IMR-90 (cell line): ENCODE data around the gene APMAP. TPM values are rescaled to one million over a fixed set of nuclear protein-coding genes. Genes with fewer than 3 reads are reported as not detected.

Source experiments
- ATAC-seq: fragments of 200-7000 bp; cut with Tn5 transposase; 2 replicates; pipeline ENCODE4 v1.9.1; 2020; ENCODE audit warnings: low read depth, mild to moderate bottlenecking, moderate library complexity
- BruUV-seq: library from RNA; stranded (reverse); fragments of 400-500 nt; replicated peaks from 2 replicates; lab custom pipeline; 2021; lab: Mats Ljungman, UMichigan
- CTCF ChIA-PET: fragments of 300-600 bp; formaldehyde crosslinking; extraction: SDS; loops from one replicate; lab custom pipeline; 2021; ENCODE audit warnings: antibody characterized with exemption; lab: Yijun Ruan, JAX
- POLR2A ChIA-PET: fragments of 300-600 bp; sonication (Branson Sonifier 250); formaldehyde crosslinking; loops from one replicate; lab custom pipeline; 2022; ENCODE audit warnings: antibody characterized with exemption; ENCODE audit not compliant: unreplicated experiment; lab: Charles Lee
- DNase-seq: peaks from one replicate; pipeline ENCODE4 v3.0.0; 2013
- H2AFZ ChIP-seq: replicated peaks from 2 replicates; pipeline ENCODE3; 2013; ENCODE audit warnings: low read length, mild to moderate bottlenecking; ENCODE audit not compliant: poor library complexity
- H2AK5ac ChIP-seq: 2 replicates; pipeline ENCODE4 v1.6.1; 2013; ENCODE audit warnings: low read depth, low read length, inconsistent platforms
- H2AK9ac ChIP-seq: replicated peaks from 2 replicates; pipeline ENCODE3; 2013; ENCODE audit warnings: mild to moderate bottlenecking, low read depth, low read length, moderate library complexity; ENCODE audit not compliant: poor library complexity
- H2BK120ac ChIP-seq: 2 replicates; pipeline ENCODE4 v1.6.1; 2013; ENCODE audit warnings: low read depth, low read length, inconsistent platforms
- H2BK15ac ChIP-seq: 3 replicates; pipeline ENCODE4 v1.6.1; 2013; ENCODE audit warnings: low read depth, low read length, inconsistent platforms
- H2BK20ac ChIP-seq: 2 replicates; pipeline ENCODE4 v1.6.1; 2013; ENCODE audit warnings: low read depth, mild to moderate bottlenecking, inconsistent platforms, low read length, moderate library complexity
- H2BK5ac ChIP-seq: 2 replicates; pipeline ENCODE4 v1.6.1; 2013; ENCODE audit warnings: mild to moderate bottlenecking, low read depth, low read length, inconsistent platforms; ENCODE audit not compliant: poor library complexity, severe bottlenecking
- H3K14ac ChIP-seq: replicated peaks from 2 replicates; pipeline ENCODE4 v1.6.1; 2013; ENCODE audit warnings: low read depth, low read length, inconsistent platforms
- H3K18ac ChIP-seq: 2 replicates; pipeline ENCODE4 v1.6.1; 2013; ENCODE audit warnings: low read depth, low read length, control low read depth
- H3K23ac ChIP-seq: 2 replicates; pipeline ENCODE4 v1.6.1; 2013; ENCODE audit warnings: low read depth, low read length, inconsistent platforms
- H3K27ac ChIP-seq: 2 replicates; pipeline ENCODE4 v1.5.1; 2013; ENCODE audit warnings: mild to moderate bottlenecking, control low read depth, low read length; ENCODE audit not compliant: insufficient read depth
- H3K27me3 ChIP-seq: 2 replicates; pipeline ENCODE4 v1.6.1; 2013; ENCODE audit warnings: low read length; ENCODE audit not compliant: control insufficient read depth, insufficient read depth
- H3K36me3 ChIP-seq: 2 replicates; pipeline ENCODE4 v1.6.1; 2013; ENCODE audit warnings: low read length, mixed read lengths; ENCODE audit not compliant: control insufficient read depth, insufficient read depth
- H3K4ac ChIP-seq: 2 replicates; pipeline ENCODE4 v1.6.1; 2013; ENCODE audit warnings: low read depth, low read length, inconsistent platforms
- H3K4me1 ChIP-seq: 2 replicates; pipeline ENCODE4 v1.6.1; 2013; ENCODE audit warnings: low read length, mixed read lengths; ENCODE audit not compliant: control insufficient read depth, insufficient read depth
- H3K4me2 ChIP-seq: 2 replicates; pipeline ENCODE4 v1.6.1; 2013; ENCODE audit warnings: low read depth, mild to moderate bottlenecking, control low read depth, low read length, moderate library complexity
- H3K4me3 ChIP-seq: 2 replicates; pipeline ENCODE4 v1.5.1; 2013; ENCODE audit warnings: low read depth, mild to moderate bottlenecking, control low read depth, low read length, moderate library complexity; ENCODE audit not compliant: insufficient read depth
- H3K56ac ChIP-seq: 2 replicates; pipeline ENCODE4 v1.6.1; 2013; ENCODE audit warnings: low read length, inconsistent platforms; ENCODE audit not compliant: insufficient read depth; ENCODE audit errors: extremely low read depth
- H3K79me1 ChIP-seq, 2 experiments: 2 replicates each; pipeline ENCODE4 v1.6.1; 2013; ENCODE audit warnings: low read length in 2 of 2, inconsistent platforms in 1 of 2, low read depth in 1 of 2
- H3K9ac ChIP-seq: 2 replicates; pipeline ENCODE4 v1.6.1; 2013; ENCODE audit warnings: low read depth, low read length, control low read depth
- H3K9me1 ChIP-seq: 2 replicates; pipeline ENCODE4 v1.6.1; 2013; ENCODE audit warnings: low read length, inconsistent platforms; ENCODE audit not compliant: insufficient read depth
- H3K9me3 ChIP-seq: 2 replicates; pipeline ENCODE4 v1.6.1; 2013; ENCODE audit warnings: low read length; ENCODE audit not compliant: control insufficient read depth, insufficient read depth
- H4K20me1 ChIP-seq: 2 replicates; pipeline ENCODE4 v1.6.1; 2013; ENCODE audit warnings: low read length, inconsistent platforms; ENCODE audit not compliant: insufficient read depth
- H4K5ac ChIP-seq: 2 replicates; pipeline ENCODE4 v1.6.1; 2013; ENCODE audit warnings: mild to moderate bottlenecking, low read depth, low read length, control low read depth
- H4K8ac ChIP-seq, 2 experiments: 2 replicates each; pipeline ENCODE4 v1.6.1; 2013; ENCODE audit warnings: low read depth in 2 of 2, low read length in 2 of 2, control low read depth in 1 of 2, inconsistent platforms in 1 of 2
- H4K91ac ChIP-seq: 2 replicates; pipeline ENCODE4 v1.6.1; 2013; ENCODE audit warnings: low read depth, low read length, inconsistent platforms; ENCODE audit not compliant: insufficient read depth
- BHLHE40 ChIP-seq: fragments of 150-350 bp; IDR thresholded peaks from 2 replicates; pipeline ENCODE4 v1.6.1; 2016; ENCODE audit warnings: mild to moderate bottlenecking, low read depth, low read length
- CEBPB ChIP-seq: IDR thresholded peaks from 2 replicates; pipeline ENCODE4 v1.6.1; 2012; ENCODE audit warnings: low read depth, low read length, improper control_type of control experiment
- CHD1 ChIP-seq: IDR thresholded peaks from 2 replicates; pipeline ENCODE4 v1.6.1; 2012; ENCODE audit warnings: low read depth, low read length, improper control_type of control experiment
- FOS ChIP-seq: fragments of 150-350 bp; IDR thresholded peaks from 2 replicates; pipeline ENCODE4 v1.6.1; 2016; ENCODE audit warnings: low read depth, low read length
- MAFK ChIP-seq: IDR thresholded peaks from 2 replicates; pipeline ENCODE4 v1.6.1; 2012; ENCODE audit warnings: low read depth, low read length, improper control_type of control experiment
- MAZ ChIP-seq: IDR thresholded peaks from 2 replicates; pipeline ENCODE4 v1.6.1; 2012; ENCODE audit warnings: low read depth, mild to moderate bottlenecking, low read length, improper control_type of control experiment, moderate library complexity, borderline replicate concordance
- MXI1 ChIP-seq: IDR thresholded peaks from 2 replicates; pipeline ENCODE4 v1.6.1; 2012; ENCODE audit warnings: low read depth, mild to moderate bottlenecking, low read length, moderate library complexity, borderline replicate concordance
- NFE2L2 ChIP-seq: fragments of 150-350 bp; IDR thresholded peaks from 2 replicates; pipeline ENCODE4 v1.6.1; 2016; ENCODE audit warnings: low read depth, mild to moderate bottlenecking, low read length
- POLR2A ChIP-seq: IDR thresholded peaks from 2 replicates; pipeline ENCODE4 v1.6.1; 2012; ENCODE audit warnings: mild to moderate bottlenecking, low read depth, low read length
- RAD21 ChIP-seq: IDR thresholded peaks from 2 replicates; pipeline ENCODE4 v1.6.1; 2012; ENCODE audit warnings: low read length, improper control_type of control experiment
- RCOR1 ChIP-seq: IDR thresholded peaks from 2 replicates; pipeline ENCODE4 v1.6.1; 2012; ENCODE audit warnings: mild to moderate bottlenecking, low read length, improper control_type of control experiment; ENCODE audit not compliant: insufficient replicate concordance
- RFX5 ChIP-seq: IDR thresholded peaks from 2 replicates; pipeline ENCODE4 v1.8.0; 2012; ENCODE audit warnings: low read depth, mild to moderate bottlenecking, low read length, moderate library complexity
- SMC3 ChIP-seq: fragments of 150-350 bp; IDR thresholded peaks from 2 replicates; pipeline ENCODE4 v1.6.1; 2016; ENCODE audit warnings: low read depth, mild to moderate bottlenecking, antibody characterized with exemption, low read length, moderate library complexity
- WGBS, 2 experiments: methylation state at CpG; one replicate each; pipeline versions ENCODE4 v1.1.5 to v1.1.7; 2013; ENCODE audit warnings: missing lambda C conversion rate in 2 of 2; ENCODE audit not compliant: insufficient read length in 1 of 2; ENCODE audit errors: extremely low coverage in 2 of 2; 5-methylcytosine and 5-hydroxymethylcytosine counted together
- dilution Hi-C: fragments of 300-500 bp; cut with HindIII; formaldehyde crosslinking; loops from one replicate; pipeline ENCODE4 v1.14.3; 2018; ENCODE audit warnings: low sequenced_read_pairs; ENCODE audit not compliant: unreplicated experiment
- in situ Hi-C: fragments of 300-500 bp; cut with MboI; formaldehyde crosslinking; loops from 3 replicates; pipeline ENCODE4 v1.14.3; 2019; ENCODE audit warnings: low sequenced_read_pairs, inconsistent platforms, mixed read lengths
- intact Hi-C: fragments of 100-400 bp; cut with micrococcal nuclease; formaldehyde crosslinking; loops from 2 replicates; pipeline ENCODE4 v1.10.0; 2022
- polyA plus RNA-seq, 3 experiments: library from polyadenylated mRNA; depleted of rRNA; stranded (reverse); fragments of >200 nt; gene quantifications; 2 replicates each; pipeline ENCODE4 v1.2.3, GENCODE V29; 2012; ENCODE audit warnings: low replicate concordance in 1 of 3
- total RNA-seq: library from RNA; depleted of rRNA; stranded (reverse); fragments of >200 nt; gene quantifications from 2 replicates; pipeline ENCODE4 v1.2.3, GENCODE V29; 2012
- TF ChIP-seq, protein P1 (sequence below): conservative IDR thresholded peaks from 2 replicates; pipeline ENCODE4 v1.5.1; 2012; ENCODE audit warnings: mild to moderate bottlenecking, low read depth, low read length, improper control_type of control experiment
- TF ChIP-seq, protein P2 (sequence below): fragments of 150-350 bp; IDR thresholded peaks from 2 replicates; pipeline ENCODE4 v1.6.1; 2017; ENCODE audit warnings: mild to moderate bottlenecking, antibody characterized with exemption, low read length, low read depth
- TF ChIP-seq, protein P3 (sequence below): fragments of 150-350 bp; IDR thresholded peaks from 2 replicates; pipeline ENCODE4 v1.6.1; 2016; ENCODE audit warnings: low read depth, mild to moderate bottlenecking, low read length, moderate library complexity, borderline replicate concordance

APMAP gene
- total and polyA plus RNA-seq, 2 of the 4 experiments (the other 2 are of a cell fraction) = 67.2 to 88.8 TPM

DNA sequence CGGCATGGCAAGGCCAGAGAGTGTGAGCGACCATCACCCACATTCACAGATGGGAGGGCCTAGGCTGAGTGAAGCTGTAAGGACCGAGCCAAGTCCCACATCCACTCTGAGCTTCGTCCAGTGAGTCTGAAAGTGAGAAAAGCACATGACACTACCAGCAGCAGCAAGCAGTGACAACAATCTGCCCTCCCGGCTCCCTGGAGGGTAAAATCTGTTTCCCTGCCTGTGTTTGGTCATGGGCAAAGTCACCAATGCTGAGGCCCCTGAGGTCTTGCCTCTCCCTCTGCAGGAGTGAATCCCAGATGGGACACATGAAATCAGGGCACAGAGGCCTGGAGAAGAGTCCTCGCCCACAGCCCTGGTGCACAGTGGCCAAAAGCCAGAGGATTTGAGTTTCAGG lies 49.9 kb downstream of the APMAP start:
- Histone ChIP-seq H3K4ac (no peak overlapping the region), H3K23ac (no peak overlapping the region), H4K5ac (no peak overlapping the region), H3K56ac (no peak overlapping the region), H3K4me3 (no peak overlapping the region), H2AK5ac (no peak overlapping the region), H2BK5ac (no peak overlapping the region), H3K27ac (no peak overlapping the region), H2AFZ (no peak overlapping the region), H3K4me2 (no peak overlapping the region), H3K79me1 (no peaks in the 10 kb centered on the region), H3K27me3 (peaks cover 2% of the 10 kb centered on the region), H2AK9ac (no peak overlapping the region), H3K9me3 (no peaks in the 10 kb centered on the region), H4K8ac (no peak overlapping the region), H3K14ac (no peak overlapping the region), H2BK15ac (no peak overlapping the region), H3K4me1 (no peaks in the 10 kb centered on the region), H3K9ac (no peak overlapping the region), H2BK20ac (no peak overlapping the region), H4K91ac (no peak overlapping the region), H3K18ac (no peak overlapping the region), H3K36me3 (no peaks in the 10 kb centered on the region), H3K9me1 (no peaks in the 10 kb centered on the region), H4K20me1 (no peaks in the 10 kb centered on the region), H2BK120ac (no peak overlapping the region)
- TF ChIP-seq RAD21 = no peak
- TF ChIP-seq CHD1 = no peak
- no peak for TF ChIP-seq MXI1
- TF ChIP-seq, protein P1, sequence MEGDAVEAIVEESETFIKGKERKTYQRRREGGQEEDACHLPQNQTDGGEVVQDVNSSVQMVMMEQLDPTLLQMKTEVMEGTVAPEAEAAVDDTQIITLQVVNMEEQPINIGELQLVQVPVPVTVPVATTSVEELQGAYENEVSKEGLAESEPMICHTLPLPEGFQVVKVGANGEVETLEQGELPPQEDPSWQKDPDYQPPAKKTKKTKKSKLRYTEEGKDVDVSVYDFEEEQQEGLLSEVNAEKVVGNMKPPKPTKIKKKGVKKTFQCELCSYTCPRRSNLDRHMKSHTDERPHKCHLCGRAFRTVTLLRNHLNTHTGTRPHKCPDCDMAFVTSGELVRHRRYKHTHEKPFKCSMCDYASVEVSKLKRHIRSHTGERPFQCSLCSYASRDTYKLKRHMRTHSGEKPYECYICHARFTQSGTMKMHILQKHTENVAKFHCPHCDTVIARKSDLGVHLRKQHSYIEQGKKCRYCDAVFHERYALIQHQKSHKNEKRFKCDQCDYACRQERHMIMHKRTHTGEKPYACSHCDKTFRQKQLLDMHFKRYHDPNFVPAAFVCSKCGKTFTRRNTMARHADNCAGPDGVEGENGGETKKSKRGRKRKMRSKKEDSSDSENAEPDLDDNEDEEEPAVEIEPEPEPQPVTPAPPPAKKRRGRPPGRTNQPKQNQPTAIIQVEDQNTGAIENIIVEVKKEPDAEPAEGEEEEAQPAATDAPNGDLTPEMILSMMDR = no peak
- TF ChIP-seq FOS = no peak
- no peak for TF ChIP-seq POLR2A
- no peak for TF ChIP-seq RCOR1
- TF ChIP-seq MAZ = no peak
- TF ChIP-seq CEBPB = no peak
- TF ChIP-seq MAFK = no peak
- TF ChIP-seq, protein P2, sequence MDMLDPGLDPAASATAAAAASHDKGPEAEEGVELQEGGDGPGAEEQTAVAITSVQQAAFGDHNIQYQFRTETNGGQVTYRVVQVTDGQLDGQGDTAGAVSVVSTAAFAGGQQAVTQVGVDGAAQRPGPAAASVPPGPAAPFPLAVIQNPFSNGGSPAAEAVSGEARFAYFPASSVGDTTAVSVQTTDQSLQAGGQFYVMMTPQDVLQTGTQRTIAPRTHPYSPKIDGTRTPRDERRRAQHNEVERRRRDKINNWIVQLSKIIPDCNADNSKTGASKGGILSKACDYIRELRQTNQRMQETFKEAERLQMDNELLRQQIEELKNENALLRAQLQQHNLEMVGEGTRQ = no peak
- TF ChIP-seq SMC3 = no peak
- no peak for TF ChIP-seq NFE2L2
- TF ChIP-seq, protein P3, sequence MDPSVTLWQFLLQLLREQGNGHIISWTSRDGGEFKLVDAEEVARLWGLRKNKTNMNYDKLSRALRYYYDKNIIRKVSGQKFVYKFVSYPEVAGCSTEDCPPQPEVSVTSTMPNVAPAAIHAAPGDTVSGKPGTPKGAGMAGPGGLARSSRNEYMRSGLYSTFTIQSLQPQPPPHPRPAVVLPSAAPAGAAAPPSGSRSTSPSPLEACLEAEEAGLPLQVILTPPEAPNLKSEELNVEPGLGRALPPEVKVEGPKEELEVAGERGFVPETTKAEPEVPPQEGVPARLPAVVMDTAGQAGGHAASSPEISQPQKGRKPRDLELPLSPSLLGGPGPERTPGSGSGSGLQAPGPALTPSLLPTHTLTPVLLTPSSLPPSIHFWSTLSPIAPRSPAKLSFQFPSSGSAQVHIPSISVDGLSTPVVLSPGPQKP = no peak
- no peak for TF ChIP-seq BHLHE40
- TF ChIP-seq RFX5 = no peak
- intact Hi-C loops (no loop called here), in situ Hi-C loops (no loop called here), dilution Hi-C loops (no loop called here)
- no TSS peak for BruUV-seq
- WGBS, 2 experiments = 40% methylated on average over 1 of the region's 6 CpGs; no CpG with 5 or more reads in 1 of the 2 experiments
- ATAC-seq (no peak), DNase-seq (no peak)
- ChIA-PET CTCF (interaction anchor here (0.5 kb wide), 1 partner anchor 10 kb away, joined by 3 read pairs; no protein-coding TSS in a partner anchor), POLR2A (no interaction called here)
